ENCODE measurements around the gene SCML1.

DNA sequence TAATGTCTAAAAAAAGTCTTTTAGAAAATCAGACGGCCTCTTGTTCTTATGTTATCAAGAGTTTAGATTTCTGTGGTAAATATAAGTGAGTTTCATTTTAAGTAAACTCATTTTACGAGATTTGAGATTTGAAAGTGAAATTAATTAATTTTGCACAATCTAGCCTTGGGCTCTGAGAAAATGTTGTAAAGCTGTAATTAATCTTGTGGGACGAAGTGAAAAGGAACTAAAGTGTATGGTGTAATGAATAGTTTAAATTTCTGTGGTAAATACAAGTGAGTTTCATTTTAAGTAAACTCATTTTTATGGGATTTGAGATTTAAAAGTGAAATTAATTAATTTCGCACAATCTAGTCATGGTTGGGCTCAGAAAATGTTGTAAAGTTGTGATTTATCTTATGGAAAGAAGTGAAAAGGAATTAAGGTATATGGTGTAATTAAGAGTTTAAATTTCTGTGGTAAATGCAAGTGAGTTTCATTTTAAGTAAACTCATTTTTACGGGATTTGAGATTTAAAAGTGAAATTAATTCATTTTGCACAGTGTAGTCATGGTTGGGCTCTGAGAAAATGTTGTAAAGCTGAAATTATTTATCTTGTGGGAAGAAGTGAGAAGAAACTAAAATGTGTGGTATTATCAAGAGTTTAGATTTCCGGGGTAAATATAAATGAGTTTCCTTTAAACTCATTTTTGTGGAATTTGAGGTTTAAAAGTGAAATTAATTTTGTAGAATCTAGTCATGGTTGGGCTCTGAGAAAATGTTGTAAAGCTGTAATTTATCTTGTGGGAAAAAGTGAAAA is 1.6 kb downstream of the SCML1 start:
- TF ChIP-seq, protein P1, sequence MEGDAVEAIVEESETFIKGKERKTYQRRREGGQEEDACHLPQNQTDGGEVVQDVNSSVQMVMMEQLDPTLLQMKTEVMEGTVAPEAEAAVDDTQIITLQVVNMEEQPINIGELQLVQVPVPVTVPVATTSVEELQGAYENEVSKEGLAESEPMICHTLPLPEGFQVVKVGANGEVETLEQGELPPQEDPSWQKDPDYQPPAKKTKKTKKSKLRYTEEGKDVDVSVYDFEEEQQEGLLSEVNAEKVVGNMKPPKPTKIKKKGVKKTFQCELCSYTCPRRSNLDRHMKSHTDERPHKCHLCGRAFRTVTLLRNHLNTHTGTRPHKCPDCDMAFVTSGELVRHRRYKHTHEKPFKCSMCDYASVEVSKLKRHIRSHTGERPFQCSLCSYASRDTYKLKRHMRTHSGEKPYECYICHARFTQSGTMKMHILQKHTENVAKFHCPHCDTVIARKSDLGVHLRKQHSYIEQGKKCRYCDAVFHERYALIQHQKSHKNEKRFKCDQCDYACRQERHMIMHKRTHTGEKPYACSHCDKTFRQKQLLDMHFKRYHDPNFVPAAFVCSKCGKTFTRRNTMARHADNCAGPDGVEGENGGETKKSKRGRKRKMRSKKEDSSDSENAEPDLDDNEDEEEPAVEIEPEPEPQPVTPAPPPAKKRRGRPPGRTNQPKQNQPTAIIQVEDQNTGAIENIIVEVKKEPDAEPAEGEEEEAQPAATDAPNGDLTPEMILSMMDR (IDR thresholded peaks at IDR 0.05) = no peak
- TF ChIP-seq, protein P2, sequence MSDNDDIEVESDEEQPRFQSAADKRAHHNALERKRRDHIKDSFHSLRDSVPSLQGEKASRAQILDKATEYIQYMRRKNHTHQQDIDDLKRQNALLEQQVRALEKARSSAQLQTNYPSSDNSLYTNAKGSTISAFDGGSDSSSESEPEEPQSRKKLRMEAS (IDR thresholded peaks at IDR 0.05; ENCODE audit: low read depth) = no peak
- TF ChIP-seq EZH2phosphoT487 (IDR thresholded peaks at IDR 0.05; ENCODE audit: borderline replicate concordance, low read depth) = no peak
- no peak for TF ChIP-seq SMC3 (IDR thresholded peaks at IDR 0.05; ENCODE audit: low read depth, low read length)
- TF ChIP-seq JUND (IDR thresholded peaks at IDR 0.05) = no peak
- no peak for TF ChIP-seq NFIC (IDR thresholded peaks at IDR 0.05; ENCODE audit: borderline replicate concordance)
- no peak for TF ChIP-seq RXRA (IDR thresholded peaks at IDR 0.05; ENCODE audit: borderline replicate concordance, low read depth)

All from SK-N-SH (cell line).